CD1c-positive myeloid dendritic cell (primary cell): ENCODE results near the gene PRDM7.
"Not testable (repeated sequence)": the region's sequence is repeated elsewhere in the genome, so short reads cannot be mapped to it uniquely, and the experiment has no call there.

ENCODE experiments used
- DNase-seq: peaks from one replicate; pipeline ENCODE4 v3.0.0-alpha.2; 2016; ENCODE audit errors: extremely low spot score

The PRDM7 gene

DNA sequence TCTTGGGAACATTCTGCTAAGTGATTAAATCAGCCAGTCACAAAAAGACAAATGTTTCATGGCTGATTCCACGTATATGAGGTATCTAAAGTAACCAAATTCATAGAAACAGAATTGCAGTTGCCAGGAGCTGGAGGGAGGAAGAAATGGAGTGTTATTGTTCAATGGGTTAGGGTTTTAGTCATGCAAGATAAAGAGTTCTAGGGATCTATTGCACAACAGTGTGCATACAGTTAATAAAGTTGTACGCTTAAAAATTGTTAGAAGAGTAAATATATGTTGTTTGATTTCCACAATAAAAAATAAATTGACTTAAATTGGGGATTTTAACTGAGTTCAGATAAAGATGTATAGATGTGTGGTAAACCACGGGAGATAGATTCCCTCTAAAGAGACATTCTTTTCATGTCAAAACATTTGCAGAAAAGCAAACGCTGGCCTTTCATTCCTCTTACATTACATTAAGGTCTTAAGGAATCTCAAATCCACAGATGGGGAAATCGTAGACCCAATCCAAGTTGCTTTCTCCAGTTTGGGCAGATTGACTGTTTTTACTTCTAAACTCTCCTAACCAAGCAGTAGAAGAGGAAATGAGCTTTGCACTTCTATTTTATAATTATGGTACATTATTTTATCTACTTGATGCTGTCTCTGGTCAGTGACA lies 4.6 kb downstream of the PRDM7 start:
- no peak for DNase-seq

GRCh38 chr16:90070440-90070839 lies 6.7 kb downstream of the PRDM7 start:
- DNase-seq: peak; percentile 34

GRCh38 chr16:90061437-90061836 lies 15.7 kb downstream of the PRDM7 start:
- no peak for DNase-seq

- peak; percentile 66 for DNase-seq
Observed at GRCh38 chr16:90057738-90058173, 19.4 kb downstream of the PRDM7 start.

- not testable (repeated sequence) for DNase-seq
Observed at GRCh38 chr16:90056521-90056920, 20.6 kb downstream of the PRDM7 start.

- no peak for DNase-seq
Observed at GRCh38 chr16:90055371-90055770, 21.8 kb downstream of the PRDM7 start.

GRCh38 chr16:90054554-90054953 lies 22.6 kb downstream of the PRDM7 start:
- DNase-seq: no peak

- peak; percentile 55 for DNase-seq
Observed at GRCh38 chr16:90053902-90054500, 23.1 kb downstream of the PRDM7 start.

DNA sequence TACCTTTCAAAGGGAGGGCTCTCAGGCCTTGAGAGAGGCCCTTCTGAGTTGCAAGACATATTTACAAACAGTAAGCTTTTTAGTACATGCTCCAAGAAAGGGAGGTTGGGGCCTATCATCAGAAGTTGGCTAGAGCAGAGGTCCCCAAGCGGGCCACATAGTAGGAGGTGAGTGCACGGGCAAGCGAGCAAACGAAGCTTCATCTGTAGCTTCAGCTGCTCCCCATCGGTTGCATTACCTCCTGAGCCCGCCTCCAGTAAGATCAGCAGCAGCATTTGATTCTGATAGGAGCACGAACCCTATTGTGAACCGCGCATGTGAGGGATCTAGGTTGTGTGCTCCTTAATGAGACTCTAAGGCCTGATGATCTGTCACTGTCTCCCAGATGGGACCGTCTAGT lies 26.2 kb downstream of the PRDM7 start:
- no peak for DNase-seq

- DNase-seq: no peak
Observed at GRCh38 chr16:90048737-90049330, 28.3 kb downstream of the PRDM7 start.

GRCh38 chr16:90048347-90048722 lies 28.8 kb downstream of the PRDM7 start:
- no peak for DNase-seq

DNA sequence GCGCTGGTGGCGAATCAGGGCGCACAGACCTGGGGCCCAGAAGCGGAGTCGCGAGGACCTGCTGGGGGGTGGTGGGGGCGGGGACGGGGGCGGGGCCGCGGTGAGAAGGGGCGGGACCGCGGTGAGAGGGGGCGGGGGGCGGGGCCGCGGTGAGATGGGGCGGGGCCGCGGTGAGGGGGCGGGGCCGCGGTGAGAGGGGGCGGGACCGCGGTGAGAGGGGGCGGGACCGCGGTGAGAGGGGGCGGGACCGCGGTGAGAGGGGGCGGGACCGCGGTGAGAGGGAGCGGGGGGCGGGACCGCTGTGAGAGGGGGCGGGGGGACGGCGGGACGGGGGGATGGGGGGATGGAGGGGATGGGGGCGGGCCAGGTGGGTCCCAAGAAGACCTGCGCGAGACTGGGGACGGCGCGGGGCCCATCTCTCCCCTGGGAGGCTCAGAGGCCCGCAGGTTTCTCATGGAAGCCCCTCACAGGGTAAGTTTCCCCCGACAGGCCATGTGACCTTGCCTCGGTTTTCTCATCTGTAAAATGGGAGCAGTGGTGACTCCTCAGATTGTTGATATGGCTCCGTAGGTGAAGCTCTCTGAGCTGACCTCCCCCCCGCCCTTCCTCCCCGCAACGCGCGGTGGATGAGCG lies 29.3 kb downstream of the PRDM7 start:
- no peak for DNase-seq

GRCh38 chr16:90046971-90047713 lies 30.0 kb downstream of the PRDM7 start:
- no peak for DNase-seq

- no peak for DNase-seq
Observed at GRCh38 chr16:90046122-90046970, 30.8 kb downstream of the PRDM7 start.

DNA sequence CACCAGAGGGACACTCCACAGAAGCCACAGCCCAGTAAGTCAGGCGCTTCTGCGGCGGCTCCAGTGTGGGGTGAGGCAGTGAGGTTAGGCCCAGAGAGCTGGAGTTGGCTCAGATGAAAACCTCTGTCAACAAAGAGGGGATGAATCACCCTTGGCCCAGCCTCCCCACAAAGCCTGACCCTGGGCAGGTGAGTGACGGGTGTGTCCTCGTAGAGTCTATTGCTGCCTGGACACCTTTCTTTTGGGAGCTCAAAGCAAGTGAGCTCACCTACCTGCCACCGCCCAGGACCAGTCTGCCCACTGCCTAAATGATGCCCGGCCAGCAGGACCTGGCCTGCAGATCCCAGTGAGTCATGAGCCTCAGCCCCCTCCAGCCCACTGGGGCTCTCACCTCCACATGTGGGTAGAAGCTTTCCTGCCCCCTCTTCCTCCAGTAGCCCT lies 33.0 kb downstream of the PRDM7 start:
- no peak for DNase-seq

GRCh38 chr16:90043526-90043925 lies 33.6 kb downstream of the PRDM7 start:
- no peak for DNase-seq

DNA sequence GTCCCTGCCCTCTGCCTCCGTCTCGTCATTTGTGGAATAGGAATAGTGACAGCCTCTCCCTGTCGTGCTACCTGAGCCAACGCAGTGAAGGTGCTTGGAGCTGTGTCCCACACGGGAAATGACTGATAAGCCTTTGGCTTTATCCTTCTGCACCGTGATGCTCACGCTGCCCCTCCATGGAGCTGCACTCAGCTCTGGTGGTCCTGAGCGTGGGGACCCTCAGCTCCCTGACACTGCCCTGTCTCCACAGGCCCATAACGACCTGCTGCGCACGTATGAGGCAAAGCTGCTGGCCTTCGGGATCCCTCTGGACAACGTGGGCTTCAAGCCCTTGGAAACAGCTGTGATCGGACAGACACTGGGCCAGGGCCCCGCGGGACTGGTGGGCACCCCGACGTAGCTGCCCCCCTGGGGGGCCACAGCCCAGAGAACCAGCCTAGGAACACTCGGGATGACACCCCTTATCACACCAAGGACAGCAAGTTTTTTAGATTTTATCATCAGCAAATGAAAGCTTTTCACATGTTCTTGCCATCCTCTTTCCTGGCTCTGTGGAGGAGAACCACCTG lies 34.1 kb downstream of the PRDM7 start:
- DNase-seq: no peak

- no peak for DNase-seq
Observed at GRCh38 chr16:90041896-90042473, 35.1 kb downstream of the PRDM7 start.

- no peak for DNase-seq
Observed at GRCh38 chr16:90040152-90041023, 36.7 kb downstream of the PRDM7 start.
